Osteoblast (primary cell): ENCODE measurements around the gene CDX1. TPM values are rescaled to one million over a fixed set of nuclear protein-coding genes. Genes with fewer than 3 reads are reported as not detected.

Source experiments
- DNase-seq: peaks from one replicate; pipeline ENCODE4 v3.0.0; 2011; ENCODE audit warnings: low spot score, mixed read lengths; ENCODE audit not compliant: insufficient read length; ENCODE audit errors: missing footprints
- H2AFZ ChIP-seq: 2 replicates; pipeline ENCODE4 v1.6.0; 2011; ENCODE audit warnings: mild to moderate bottlenecking, low read length
- H3K27ac ChIP-seq: 2 replicates; pipeline ENCODE4 v1.5.1; 2011; ENCODE audit warnings: mild to moderate bottlenecking, low read depth, low read length, moderate library complexity
- H3K27me3 ChIP-seq: 2 replicates; pipeline ENCODE4 v1.6.0; 2012; ENCODE audit warnings: mild to moderate bottlenecking, control low read depth, inconsistent platforms, low read length, moderate library complexity; ENCODE audit not compliant: insufficient read depth
- H3K36me3 ChIP-seq: 2 replicates; pipeline ENCODE4 v1.5.1; 2011; ENCODE audit warnings: mild to moderate bottlenecking, low read length, control low read depth, moderate library complexity; ENCODE audit not compliant: insufficient read depth
- H3K4me1 ChIP-seq: 2 replicates; pipeline ENCODE4 v1.5.1; 2011; ENCODE audit warnings: mild to moderate bottlenecking, low read length, control low read depth, moderate library complexity; ENCODE audit not compliant: insufficient read depth
- H3K4me2 ChIP-seq: 2 replicates; pipeline ENCODE4 v1.6.0; 2011; ENCODE audit warnings: mild to moderate bottlenecking, low read length; ENCODE audit not compliant: insufficient read depth
- H3K4me3 ChIP-seq: fragments of 200-600 bp; sonication (generic); 3 replicates; pipeline ENCODE4 v1.5.1; 2012; ENCODE audit warnings: mild to moderate bottlenecking, low read length, inconsistent platforms; ENCODE audit not compliant: insufficient read depth
- H3K79me2 ChIP-seq: 2 replicates; pipeline ENCODE4 v1.6.0; 2012; ENCODE audit warnings: mild to moderate bottlenecking, low read length, control low read depth, inconsistent platforms; ENCODE audit not compliant: insufficient read depth
- H3K9me3 ChIP-seq: 2 replicates; pipeline ENCODE4 v1.5.1; 2011; ENCODE audit warnings: low read depth, low read length, control low read depth
- H4K20me1 ChIP-seq: 2 replicates; pipeline ENCODE4 v1.6.0; 2012; ENCODE audit warnings: mild to moderate bottlenecking, low read length, control low read depth; ENCODE audit not compliant: insufficient read depth
- CTCF ChIP-seq: IDR thresholded peaks from 2 replicates; pipeline ENCODE4 v1.5.1; 2011; ENCODE audit warnings: mild to moderate bottlenecking, low read depth, low read length, moderate library complexity; ENCODE audit errors: extremely low read depth
- total RNA-seq: library from RNA; depleted of rRNA; stranded (reverse); fragments of >200 nt; gene quantifications from 2 replicates; pipeline ENCODE4 v1.2.3, GENCODE V29; 2012

CDX1 gene
- total RNA-seq, 1 donor: 0.36 TPM

GRCh38 chr5:150181027-150181426 is 14.4 kb downstream of the CDX1 start:
- DNase-seq: no peak

DNA sequence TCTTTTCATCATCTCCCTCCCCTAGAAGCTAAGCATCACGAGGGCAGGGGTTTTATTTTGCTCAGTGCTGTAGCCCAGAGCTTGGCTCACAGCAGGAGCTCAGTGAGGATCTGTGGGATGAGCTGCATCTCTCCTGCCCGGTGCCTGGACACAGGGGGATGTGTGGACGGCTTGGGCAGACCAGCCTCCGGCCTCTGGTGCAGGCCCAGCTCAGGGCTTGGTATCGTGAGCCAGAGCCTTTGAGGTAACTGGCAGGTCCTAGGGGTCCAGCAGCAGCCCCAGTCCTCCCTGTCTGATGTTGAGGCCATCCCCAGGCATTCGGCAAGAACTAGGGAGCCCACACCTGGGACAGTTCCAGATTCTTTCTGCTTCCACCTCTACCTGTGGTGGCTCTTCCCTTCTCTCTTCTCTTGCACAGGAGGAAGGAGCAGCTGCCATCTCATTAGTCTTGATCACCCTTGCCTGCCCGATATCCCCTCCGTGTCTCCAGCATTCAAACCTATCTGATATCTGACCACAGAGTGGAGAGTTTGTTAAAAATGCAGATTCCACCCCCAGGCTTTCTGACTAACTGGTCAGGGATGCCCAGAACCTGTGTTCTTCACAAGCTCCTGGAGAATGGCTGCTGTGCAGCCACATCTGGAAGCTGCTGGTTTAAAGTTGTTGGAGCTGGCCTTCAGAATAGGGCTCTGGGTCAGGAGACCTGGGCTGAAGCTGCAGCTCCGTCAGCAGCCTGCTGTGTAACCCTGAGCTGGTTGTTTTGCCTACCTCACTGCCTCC is 15.4 kb downstream of the CDX1 start:
- no peak for DNase-seq
- no peak overlapping the region for H2AFZ ChIP-seq

More at GRCh38 chr5:150181027-150181426, 14.4 kb downstream of the CDX1 start:
- Histone ChIP-seq H3K27ac (no peak overlapping the region), H3K36me3 (no peaks in the 10 kb centered on the region), H3K4me2 (no peak overlapping the region), H3K4me1 (peaks cover 7% of the 10 kb centered on the region), H3K27me3 (no peaks in the 10 kb centered on the region), H3K79me2 (no peaks in the 10 kb centered on the region), H2AFZ (peak overlapping the region; percentile 81), H4K20me1 (no peaks in the 10 kb centered on the region), H3K4me3 (no peak overlapping the region), H3K9me3 (no peaks in the 10 kb centered on the region)
- TF ChIP-seq CTCF: no peak

DNA sequence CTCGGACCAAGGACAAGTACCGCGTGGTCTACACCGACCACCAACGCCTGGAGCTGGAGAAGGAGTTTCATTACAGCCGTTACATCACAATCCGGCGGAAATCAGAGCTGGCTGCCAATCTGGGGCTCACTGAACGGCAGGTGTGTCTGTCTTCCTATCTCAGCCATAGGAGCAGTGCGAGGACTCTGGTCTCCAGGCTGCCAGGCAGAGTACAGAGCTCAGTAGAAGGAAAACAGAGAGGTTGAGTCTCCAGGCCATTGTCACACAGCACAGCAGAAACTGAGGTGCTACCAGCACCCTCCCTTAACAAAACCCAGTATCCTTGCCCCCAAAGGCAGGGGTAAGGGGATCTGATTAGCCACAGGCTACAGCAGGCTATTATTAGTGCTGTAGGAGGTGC is 16.2 kb downstream of the CDX1 start:
- Histone ChIP-seq H3K79me2 (no peaks in the 10 kb centered on the region), H3K27me3 (peaks cover 6% of the 10 kb centered on the region), H3K4me2 (no peak overlapping the region), H2AFZ (no peak overlapping the region), H3K4me3 (no peak overlapping the region), H3K36me3 (no peaks in the 10 kb centered on the region), H3K4me1 (peaks cover 7% of the 10 kb centered on the region), H3K27ac (no peak overlapping the region), H3K9me3 (no peaks in the 10 kb centered on the region), H4K20me1 (no peaks in the 10 kb centered on the region)
- DNase-seq: no peak
- TF ChIP-seq CTCF: no peak

More for the DNA sequence above, 15.4 kb downstream of the CDX1 start:
- Histone ChIP-seq H4K20me1 (no peaks in the 10 kb centered on the region), H3K27me3 (no peaks in the 10 kb centered on the region), H3K4me3 (no peak overlapping the region), H3K79me2 (no peaks in the 10 kb centered on the region), H3K36me3 (no peaks in the 10 kb centered on the region), H3K4me2 (no peak overlapping the region), H3K9me3 (no peaks in the 10 kb centered on the region), H3K4me1 (peaks cover 7% of the 10 kb centered on the region), H3K27ac (no peak overlapping the region)
- TF ChIP-seq CTCF: no peak

DNA sequence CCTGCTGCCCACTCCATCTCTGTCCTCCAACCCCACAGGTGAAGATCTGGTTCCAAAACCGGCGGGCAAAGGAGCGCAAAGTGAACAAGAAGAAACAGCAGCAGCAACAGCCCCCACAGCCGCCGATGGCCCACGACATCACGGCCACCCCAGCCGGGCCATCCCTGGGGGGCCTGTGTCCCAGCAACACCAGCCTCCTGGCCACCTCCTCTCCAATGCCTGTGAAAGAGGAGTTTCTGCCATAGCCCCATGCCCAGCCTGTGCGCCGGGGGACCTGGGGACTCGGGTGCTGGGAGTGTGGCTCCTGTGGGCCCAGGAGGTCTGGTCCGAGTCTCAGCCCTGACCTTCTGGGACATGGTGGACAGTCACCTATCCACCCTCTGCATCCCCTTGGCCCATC is 16.9 kb downstream of the CDX1 start:
- no peak for DNase-seq
- H3K27me3 ChIP-seq: peaks cover 12% of the 10 kb centered on the region
- H3K4me2 ChIP-seq: no peak overlapping the region
- TF ChIP-seq CTCF: no peak
- H3K27ac ChIP-seq: no peak overlapping the region
- H2AFZ ChIP-seq: no peak overlapping the region
- H3K4me1 ChIP-seq: peaks cover 7% of the 10 kb centered on the region
- H3K79me2 ChIP-seq: no peaks in the 10 kb centered on the region
- H3K9me3 ChIP-seq: no peaks in the 10 kb centered on the region
- no peaks in the 10 kb centered on the region for H4K20me1 ChIP-seq
- H3K4me3 ChIP-seq: no peak overlapping the region
- H3K36me3 ChIP-seq: no peaks in the 10 kb centered on the region
